B cell (primary cell): ENCODE results near the gene CFAP61. TPM values are rescaled to one million over a fixed set of nuclear protein-coding genes. Genes with fewer than 3 reads are reported as not detected.
A peak's percentile ranks its signal among the peaks of the same experiment; 100 is the strongest.

ENCODE experiments used
- ATAC-seq: fragments of 200-7000 bp; cut with Tn5 transposase; one replicate; pipeline ENCODE4 v1.10.0; 2021; ENCODE audit warnings: low read depth, mild to moderate bottlenecking, moderate number of reproducible peaks, moderate library complexity
- CTCF ChIA-PET: fragments of 350-600 bp; sonication (Branson Sonifier 250); formaldehyde crosslinking; loops from one replicate; lab custom pipeline; 2021; ENCODE audit warnings: antibody characterized with exemption, inconsistent platforms; lab: Charles Lee
- POLR2A ChIA-PET: fragments of 350-600 bp; sonication (Branson Sonifier 250); formaldehyde crosslinking; loops from one replicate; lab custom pipeline; 2021; ENCODE audit warnings: antibody characterized with exemption; lab: Charles Lee
- DNase-seq: peaks from one replicate; pipeline ENCODE4 v3.0.0; 2013
- H2AFZ ChIP-seq: 2 replicates; pipeline ENCODE4 v1.6.1; 2012; ENCODE audit warnings: mild to moderate bottlenecking, low read depth, low read length; ENCODE audit not compliant: insufficient read depth, poor library complexity, severe bottlenecking
- H3K27ac ChIP-seq, 2 donors: 1 replicate in 1 of 2; 2 replicates in 1 of 2; pipeline ENCODE4 v1.5.1; 2012 to 2013; ENCODE audit warnings: low read length in 2 of 2, mild to moderate bottlenecking in 2 of 2, moderate library complexity in 1 of 2
- H3K27me3 ChIP-seq, 4 experiments: fragments of 200-600 bp in 1 of 4; sonication (generic) in 1 of 4; replicated peaks in 1 of 4; 1 replicate in 2 of 4; 2 replicates in 2 of 4; pipeline versions ENCODE4 v1.6.1 to v1.7.0; 2013 to 2016; ENCODE audit warnings: low read length in 3 of 4, mild to moderate bottlenecking in 2 of 4, mixed read lengths in 1 of 4, moderate library complexity in 1 of 4; ENCODE audit not compliant: insufficient read depth in 4 of 4, control insufficient read depth in 3 of 4; ENCODE audit errors: control extremely low read depth in 1 of 4
- H3K36me3 ChIP-seq, 2 experiments: replicated peaks in 1 of 2; 1 replicate in 1 of 2; 2 replicates in 1 of 2; pipeline versions ENCODE4 v1.6.1 to v1.7.1; 2013; ENCODE audit warnings: low read length in 1 of 2; ENCODE audit not compliant: insufficient read depth in 2 of 2, control insufficient read depth in 1 of 2; ENCODE audit errors: control extremely low read depth in 1 of 2, extremely low read depth in 1 of 2
- H3K4me1 ChIP-seq, 2 donors: fragments of 200-600 bp in 1 of 2; sonication (generic) in 1 of 2; 1 replicate in 1 of 2; 2 replicates in 1 of 2; pipeline versions ENCODE4 v1.5.1 to v1.6.1; 2013 to 2017; ENCODE audit warnings: low read length in 2 of 2; ENCODE audit not compliant: control insufficient read depth in 2 of 2, insufficient read depth in 2 of 2
- H3K4me2 ChIP-seq: replicated peaks from 2 replicates; pipeline ENCODE3; 2012; ENCODE audit warnings: mild to moderate bottlenecking, low read depth, low read length; ENCODE audit not compliant: poor library complexity, severe bottlenecking
- H3K4me3 ChIP-seq, 5 experiments: fragments of 200-600 bp in 1 of 5; sonication (generic) in 1 of 5; 1 replicate in 3 of 5; 2 replicates in 2 of 5; pipeline versions ENCODE4 v1.5.1 to v1.7.0; 2011 to 2016; ENCODE audit warnings: low read length in 4 of 5, mild to moderate bottlenecking in 4 of 5, low read depth in 2 of 5, control low read depth in 1 of 5, moderate library complexity in 1 of 5; ENCODE audit not compliant: insufficient read depth in 1 of 5; ENCODE audit errors: control extremely low read depth in 1 of 5, extremely low read depth in 1 of 5
- H3K79me2 ChIP-seq: fragments of 200-600 bp; sonication (generic); one replicate; pipeline ENCODE4 v1.6.0; 2016; ENCODE audit warnings: low read length; ENCODE audit not compliant: control insufficient read depth, insufficient read depth
- H3K9ac ChIP-seq: fragments of 200-600 bp; sonication (generic); 2 replicates; pipeline ENCODE4 v1.6.1; 2017; ENCODE audit warnings: mild to moderate bottlenecking, low read length, moderate library complexity
- H3K9me3 ChIP-seq, 3 donors: one replicate each; pipeline versions ENCODE4 v1.6.1 to v1.7.1; 2013; ENCODE audit warnings: low read length in 2 of 3; ENCODE audit not compliant: control insufficient read depth in 2 of 3, insufficient read depth in 1 of 3; ENCODE audit errors: control extremely low read depth in 1 of 3
- H4K20me1 ChIP-seq: 2 replicates; pipeline ENCODE4 v1.6.0; 2012; ENCODE audit warnings: mild to moderate bottlenecking, low read length; ENCODE audit not compliant: insufficient read depth, control insufficient read depth, poor library complexity, severe bottlenecking
- H3K27ac Mint-ChIP-seq: one replicate; pipeline ENCODE4 v1.8.0; 2021; ENCODE audit warnings: mixed read lengths
- H3K27me3 Mint-ChIP-seq: one replicate; pipeline ENCODE4 v1.8.0; 2021; ENCODE audit warnings: mixed read lengths
- H3K4me1 Mint-ChIP-seq: one replicate; pipeline ENCODE4 v1.8.0; 2021; ENCODE audit warnings: mixed read lengths
- H3K4me3 Mint-ChIP-seq: one replicate; pipeline ENCODE4 v1.8.0; 2021; ENCODE audit warnings: mixed read lengths
- H3K9me3 Mint-ChIP-seq: one replicate; pipeline ENCODE4 v1.8.0; 2022; ENCODE audit warnings: mixed read lengths; ENCODE audit not compliant: insufficient read depth
- EZH2 ChIP-seq: IDR thresholded peaks from 2 replicates; pipeline ENCODE4 v1.6.1; 2012; ENCODE audit warnings: borderline replicate concordance, low read depth, mild to moderate bottlenecking, moderate library complexity, low read length; ENCODE audit not compliant: insufficient read depth, poor library complexity, severe bottlenecking
- WGBS: methylation state at CpG from one replicate; pipeline ENCODE4 v1.1.5; 2013; ENCODE audit warnings: missing lambda C conversion rate; ENCODE audit not compliant: insufficient coverage; 5-methylcytosine and 5-hydroxymethylcytosine counted together
- intact Hi-C: fragments of 100-400 bp; cut with micrococcal nuclease; formaldehyde crosslinking; loops from one replicate; pipeline ENCODE4 v1.10.0; 2022
- polyA plus RNA-seq: library from polyadenylated mRNA; depleted of rRNA; stranded (reverse); fragments of >200 nt; gene quantifications from 2 replicates; pipeline ENCODE4 v1.2.3, GENCODE V29; 2012
- total RNA-seq, 2 donors: library from RNA; stranded (reverse); fragments of 120-200 nt in 1 of 2; gene quantifications; 1 replicate in 1 of 2; 2 replicates in 1 of 2; pipeline versions ENCODE4 v1.2.3 to v1.2.4, GENCODE V29; 2013 to 2022
- TF ChIP-seq, protein P1 (sequence below): fragments of 200-600 bp; IDR thresholded peaks from one replicate; pipeline ENCODE4 v1.8.0; 2022; ENCODE audit warnings: antibody characterized with exemption, mild to moderate bottlenecking

CFAP61 gene
- total and polyA plus RNA-seq, 2 donors (not counting 1 experiment from before 2014, with no cell fraction given), result not detected

DNA sequence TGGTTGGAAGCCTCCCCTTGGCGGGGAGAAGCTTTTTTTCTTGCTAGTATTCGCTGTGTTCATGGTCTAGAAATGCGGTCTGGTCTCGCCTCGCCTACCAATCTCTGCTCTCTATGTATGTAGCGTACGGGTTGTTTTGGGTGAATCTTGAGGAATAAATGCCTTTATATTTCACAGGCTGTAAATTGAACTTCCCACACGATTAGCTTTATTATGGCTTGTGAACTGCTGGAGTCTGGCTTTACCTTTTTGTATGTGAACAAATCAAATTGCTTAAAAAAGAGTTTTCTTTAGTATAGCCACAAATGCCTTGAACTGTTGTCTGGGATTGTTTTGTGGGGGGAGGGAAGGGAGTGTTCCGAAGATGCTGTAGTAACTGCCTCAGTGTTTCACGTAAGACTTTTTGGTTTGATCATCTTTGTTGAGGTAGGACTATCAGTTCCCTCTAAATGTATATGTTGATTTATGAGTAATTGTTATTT, 317.8 kb downstream of the CFAP61 start:
- intact Hi-C loops, result no loop called here
- H3K4me3 Mint-ChIP-seq, result peak overlapping the region; percentile 78
- CTCF ChIA-PET, result interaction anchor here (1.4 kb wide), 1 partner anchor 11 kb away, joined by 7 read pairs; no protein-coding TSS in a partner anchor

DNA sequence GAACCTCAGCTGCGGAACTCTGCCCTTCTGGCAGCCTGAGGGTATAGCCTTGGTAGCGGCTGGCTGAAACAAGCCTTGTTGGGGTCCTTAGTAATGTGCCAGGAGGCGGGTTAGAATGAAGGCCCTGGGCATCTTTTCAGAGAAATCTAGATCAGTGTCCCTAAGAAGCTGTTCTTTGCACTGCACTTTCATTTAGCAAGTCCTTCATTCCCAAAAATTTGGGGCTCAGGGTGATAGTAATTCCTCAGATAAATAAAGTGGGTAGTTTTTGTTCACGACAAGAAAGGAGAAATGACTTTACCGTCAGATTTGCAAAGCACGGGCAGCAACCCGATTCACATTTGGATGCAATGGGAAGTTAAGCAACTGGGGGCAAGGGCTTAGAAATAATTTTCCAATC, 318.8 kb downstream of the CFAP61 start:
- ATAC-seq, result no peak

More for the DNA sequence above, 317.8 kb downstream of the CFAP61 start:
- WGBS, result 20% methylated on average over 1 of the region's 10 CpGs
- Histone ChIP-seq H2AFZ (no peak overlapping the region), H3K4me3 (no peak overlapping the region), H4K20me1 (no peaks in the 10 kb centered on the region), H3K9me3 (peaks cover 0 to 8% (median 0%) of the 10 kb centered on the region in 3 donors), H3K79me2 (no peaks in the 10 kb centered on the region), H3K36me3 (no peaks in the 10 kb centered on the region), H3K27ac (no peak overlapping the region), H3K27me3 (peaks cover 0 to 51% (median 35%) of the 10 kb centered on the region in 4 experiments), H3K9ac (no peak overlapping the region), H3K4me1 (peaks cover 17 to 23% of the 10 kb centered on the region in 2 donors), H3K4me2 (no peak overlapping the region)
- POLR2A ChIA-PET, result no interaction called here
- H3K4me1 Mint-ChIP-seq, result peaks cover 21% of the 10 kb centered on the region
- H3K9me3 Mint-ChIP-seq, result no peaks in the 10 kb centered on the region
- DNase-seq, result no peak
- no peak for ATAC-seq
- H3K27ac Mint-ChIP-seq, result peak overlapping the region; percentile 71
- TF ChIP-seq, protein P1, sequence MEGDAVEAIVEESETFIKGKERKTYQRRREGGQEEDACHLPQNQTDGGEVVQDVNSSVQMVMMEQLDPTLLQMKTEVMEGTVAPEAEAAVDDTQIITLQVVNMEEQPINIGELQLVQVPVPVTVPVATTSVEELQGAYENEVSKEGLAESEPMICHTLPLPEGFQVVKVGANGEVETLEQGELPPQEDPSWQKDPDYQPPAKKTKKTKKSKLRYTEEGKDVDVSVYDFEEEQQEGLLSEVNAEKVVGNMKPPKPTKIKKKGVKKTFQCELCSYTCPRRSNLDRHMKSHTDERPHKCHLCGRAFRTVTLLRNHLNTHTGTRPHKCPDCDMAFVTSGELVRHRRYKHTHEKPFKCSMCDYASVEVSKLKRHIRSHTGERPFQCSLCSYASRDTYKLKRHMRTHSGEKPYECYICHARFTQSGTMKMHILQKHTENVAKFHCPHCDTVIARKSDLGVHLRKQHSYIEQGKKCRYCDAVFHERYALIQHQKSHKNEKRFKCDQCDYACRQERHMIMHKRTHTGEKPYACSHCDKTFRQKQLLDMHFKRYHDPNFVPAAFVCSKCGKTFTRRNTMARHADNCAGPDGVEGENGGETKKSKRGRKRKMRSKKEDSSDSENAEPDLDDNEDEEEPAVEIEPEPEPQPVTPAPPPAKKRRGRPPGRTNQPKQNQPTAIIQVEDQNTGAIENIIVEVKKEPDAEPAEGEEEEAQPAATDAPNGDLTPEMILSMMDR, result no peak
- TF ChIP-seq EZH2, result no peak
- peaks cover 60% of the 10 kb centered on the region for H3K27me3 Mint-ChIP-seq

More for the DNA sequence above, 318.8 kb downstream of the CFAP61 start:
- CTCF ChIA-PET, result interaction anchor here (1.4 kb wide), 1 partner anchor 12 kb away, joined by 7 read pairs; no protein-coding TSS in a partner anchor
- no peaks in the 10 kb centered on the region for H4K20me1 ChIP-seq
- POLR2A ChIA-PET, result no interaction called here
- no peak overlapping the region for H3K4me2 ChIP-seq
- no peak for TF ChIP-seq EZH2
- no peak overlapping the region for H2AFZ ChIP-seq
- no peak overlapping the region for H3K9ac ChIP-seq
- H3K4me3 ChIP-seq, result no peak overlapping the region
- H3K27ac Mint-ChIP-seq, result no peak overlapping the region
- peaks cover 0 to 6% (median 0%) of the 10 kb centered on the region in 3 donors for H3K9me3 ChIP-seq
- H3K27me3 Mint-ChIP-seq, result peaks cover 61% of the 10 kb centered on the region
- WGBS, result 25% methylated on average over 7 of the region's 7 CpGs
- H3K4me1 ChIP-seq, result peaks cover 17 to 23% of the 10 kb centered on the region in 2 donors
- intact Hi-C loops, result no loop called here
- no peak for DNase-seq
- H3K4me3 Mint-ChIP-seq, result no peak overlapping the region
- H3K27me3 ChIP-seq, result peaks cover 0 to 44% (median 32%) of the 10 kb centered on the region in 4 experiments
- peaks cover 15% of the 10 kb centered on the region for H3K4me1 Mint-ChIP-seq
- no peaks in the 10 kb centered on the region for H3K79me2 ChIP-seq
- no peaks in the 10 kb centered on the region for H3K36me3 ChIP-seq
- H3K27ac ChIP-seq, result no peak overlapping the region
- no peaks in the 10 kb centered on the region for H3K9me3 Mint-ChIP-seq
